ENCODE data around the gene BATF. TPM values are rescaled to one million over a fixed set of nuclear protein-coding genes. Genes with fewer than 3 reads are reported as not detected.

Gene BATF
- total and polyA plus RNA-seq, 2 experiments from 2014 or later, result not detected

GRCh38 chr14:75539561-75540478, 17.6 kb downstream of the BATF start (continued):
- TF ChIP-seq, protein P1, sequence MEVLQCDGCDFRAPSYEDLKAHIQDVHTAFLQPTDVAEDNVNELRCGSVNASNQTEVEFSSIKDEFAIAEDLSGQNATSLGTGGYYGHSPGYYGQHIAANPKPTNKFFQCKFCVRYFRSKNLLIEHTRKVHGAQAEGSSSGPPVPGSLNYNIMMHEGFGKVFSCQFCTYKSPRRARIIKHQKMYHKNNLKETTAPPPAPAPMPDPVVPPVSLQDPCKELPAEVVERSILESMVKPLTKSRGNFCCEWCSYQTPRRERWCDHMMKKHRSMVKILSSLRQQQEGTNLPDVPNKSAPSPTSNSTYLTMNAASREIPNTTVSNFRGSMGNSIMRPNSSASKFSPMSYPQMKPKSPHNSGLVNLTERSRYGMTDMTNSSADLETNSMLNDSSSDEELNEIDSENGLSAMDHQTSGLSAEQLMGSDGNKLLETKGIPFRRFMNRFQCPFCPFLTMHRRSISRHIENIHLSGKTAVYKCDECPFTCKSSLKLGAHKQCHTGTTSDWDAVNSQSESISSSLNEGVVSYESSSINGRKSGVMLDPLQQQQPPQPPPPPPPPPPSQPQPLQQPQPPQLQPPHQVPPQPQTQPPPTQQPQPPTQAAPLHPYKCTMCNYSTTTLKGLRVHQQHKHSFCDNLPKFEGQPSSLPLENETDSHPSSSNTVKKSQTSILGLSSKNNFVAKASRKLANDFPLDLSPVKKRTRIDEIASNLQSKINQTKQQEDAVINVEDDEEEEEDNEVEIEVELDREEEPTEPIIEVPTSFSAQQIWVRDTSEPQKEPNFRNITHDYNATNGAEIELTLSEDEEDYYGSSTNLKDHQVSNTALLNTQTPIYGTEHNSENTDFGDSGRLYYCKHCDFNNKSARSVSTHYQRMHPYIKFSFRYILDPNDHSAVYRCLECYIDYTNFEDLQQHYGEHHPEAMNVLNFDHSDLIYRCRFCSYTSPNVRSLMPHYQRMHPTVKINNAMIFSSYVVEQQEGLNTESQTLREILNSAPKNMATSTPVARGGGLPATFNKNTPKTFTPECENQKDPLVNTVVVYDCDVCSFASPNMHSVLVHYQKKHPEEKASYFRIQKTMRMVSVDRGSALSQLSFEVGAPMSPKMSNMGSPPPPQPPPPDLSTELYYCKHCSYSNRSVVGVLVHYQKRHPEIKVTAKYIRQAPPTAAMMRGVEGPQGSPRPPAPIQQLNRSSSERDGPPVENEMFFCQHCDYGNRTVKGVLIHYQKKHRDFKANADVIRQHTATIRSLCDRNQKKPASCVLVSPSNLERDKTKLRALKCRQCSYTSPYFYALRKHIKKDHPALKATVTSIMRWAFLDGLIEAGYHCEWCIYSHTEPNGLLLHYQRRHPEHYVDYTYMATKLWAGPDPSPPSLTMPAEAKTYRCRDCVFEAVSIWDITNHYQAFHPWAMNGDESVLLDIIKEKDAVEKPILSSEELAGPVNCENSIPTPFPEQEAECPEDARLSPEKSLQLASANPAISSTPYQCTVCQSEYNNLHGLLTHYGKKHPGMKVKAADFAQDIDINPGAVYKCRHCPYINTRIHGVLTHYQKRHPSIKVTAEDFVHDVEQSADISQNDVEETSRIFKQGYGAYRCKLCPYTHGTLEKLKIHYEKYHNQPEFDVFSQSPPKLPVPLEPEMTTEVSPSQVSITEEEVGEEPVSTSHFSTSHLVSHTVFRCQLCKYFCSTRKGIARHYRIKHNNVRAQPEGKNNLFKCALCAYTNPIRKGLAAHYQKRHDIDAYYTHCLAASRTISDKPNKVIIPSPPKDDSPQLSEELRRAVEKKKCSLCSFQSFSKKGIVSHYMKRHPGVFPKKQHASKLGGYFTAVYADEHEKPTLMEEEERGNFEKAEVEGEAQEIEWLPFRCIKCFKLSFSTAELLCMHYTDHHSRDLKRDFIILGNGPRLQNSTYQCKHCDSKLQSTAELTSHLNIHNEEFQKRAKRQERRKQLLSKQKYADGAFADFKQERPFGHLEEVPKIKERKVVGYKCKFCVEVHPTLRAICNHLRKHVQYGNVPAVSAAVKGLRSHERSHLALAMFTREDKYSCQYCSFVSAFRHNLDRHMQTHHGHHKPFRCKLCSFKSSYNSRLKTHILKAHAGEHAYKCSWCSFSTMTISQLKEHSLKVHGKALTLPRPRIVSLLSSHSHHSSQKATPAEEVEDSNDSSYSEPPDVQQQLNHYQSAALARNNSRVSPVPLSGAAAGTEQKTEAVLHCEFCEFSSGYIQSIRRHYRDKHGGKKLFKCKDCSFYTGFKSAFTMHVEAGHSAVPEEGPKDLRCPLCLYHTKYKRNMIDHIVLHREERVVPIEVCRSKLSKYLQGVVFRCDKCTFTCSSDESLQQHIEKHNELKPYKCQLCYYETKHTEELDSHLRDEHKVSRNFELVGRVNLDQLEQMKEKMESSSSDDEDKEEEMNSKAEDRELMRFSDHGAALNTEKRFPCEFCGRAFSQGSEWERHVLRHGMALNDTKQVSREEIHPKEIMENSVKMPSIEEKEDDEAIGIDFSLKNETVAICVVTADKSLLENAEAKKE (CRISPR knock-in tag; IDR thresholded peaks at IDR 0.05), result no peak
- TF ChIP-seq POLR2AphosphoS5 (IDR thresholded peaks at IDR 0.05; ENCODE audit: low read depth) (no peak), EZH2 (IDR thresholded peaks at IDR 0.05; ENCODE audit: low read depth, unreplicated experiment) (no peak), NANOG (IDR thresholded peaks at IDR 0.05; ENCODE audit: borderline replicate concordance) (no peak), ZNF114 (CRISPR knock-in tag; IDR thresholded peaks at IDR 0.05) (no peak), CREB1 (CRISPR knock-in tag; IDR thresholded peaks at IDR 0.05; ENCODE audit: low read depth) (no peak), STAT1 (IDR thresholded peaks at IDR 0.05; ENCODE audit: unreplicated experiment) (no peak)
- TF ChIP-seq, protein P2, sequence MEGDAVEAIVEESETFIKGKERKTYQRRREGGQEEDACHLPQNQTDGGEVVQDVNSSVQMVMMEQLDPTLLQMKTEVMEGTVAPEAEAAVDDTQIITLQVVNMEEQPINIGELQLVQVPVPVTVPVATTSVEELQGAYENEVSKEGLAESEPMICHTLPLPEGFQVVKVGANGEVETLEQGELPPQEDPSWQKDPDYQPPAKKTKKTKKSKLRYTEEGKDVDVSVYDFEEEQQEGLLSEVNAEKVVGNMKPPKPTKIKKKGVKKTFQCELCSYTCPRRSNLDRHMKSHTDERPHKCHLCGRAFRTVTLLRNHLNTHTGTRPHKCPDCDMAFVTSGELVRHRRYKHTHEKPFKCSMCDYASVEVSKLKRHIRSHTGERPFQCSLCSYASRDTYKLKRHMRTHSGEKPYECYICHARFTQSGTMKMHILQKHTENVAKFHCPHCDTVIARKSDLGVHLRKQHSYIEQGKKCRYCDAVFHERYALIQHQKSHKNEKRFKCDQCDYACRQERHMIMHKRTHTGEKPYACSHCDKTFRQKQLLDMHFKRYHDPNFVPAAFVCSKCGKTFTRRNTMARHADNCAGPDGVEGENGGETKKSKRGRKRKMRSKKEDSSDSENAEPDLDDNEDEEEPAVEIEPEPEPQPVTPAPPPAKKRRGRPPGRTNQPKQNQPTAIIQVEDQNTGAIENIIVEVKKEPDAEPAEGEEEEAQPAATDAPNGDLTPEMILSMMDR (conservative IDR thresholded peaks at IDR 0.05; ENCODE audit: low read depth in 2 of 2), result no peak
- TF ChIP-seq, protein P3, sequence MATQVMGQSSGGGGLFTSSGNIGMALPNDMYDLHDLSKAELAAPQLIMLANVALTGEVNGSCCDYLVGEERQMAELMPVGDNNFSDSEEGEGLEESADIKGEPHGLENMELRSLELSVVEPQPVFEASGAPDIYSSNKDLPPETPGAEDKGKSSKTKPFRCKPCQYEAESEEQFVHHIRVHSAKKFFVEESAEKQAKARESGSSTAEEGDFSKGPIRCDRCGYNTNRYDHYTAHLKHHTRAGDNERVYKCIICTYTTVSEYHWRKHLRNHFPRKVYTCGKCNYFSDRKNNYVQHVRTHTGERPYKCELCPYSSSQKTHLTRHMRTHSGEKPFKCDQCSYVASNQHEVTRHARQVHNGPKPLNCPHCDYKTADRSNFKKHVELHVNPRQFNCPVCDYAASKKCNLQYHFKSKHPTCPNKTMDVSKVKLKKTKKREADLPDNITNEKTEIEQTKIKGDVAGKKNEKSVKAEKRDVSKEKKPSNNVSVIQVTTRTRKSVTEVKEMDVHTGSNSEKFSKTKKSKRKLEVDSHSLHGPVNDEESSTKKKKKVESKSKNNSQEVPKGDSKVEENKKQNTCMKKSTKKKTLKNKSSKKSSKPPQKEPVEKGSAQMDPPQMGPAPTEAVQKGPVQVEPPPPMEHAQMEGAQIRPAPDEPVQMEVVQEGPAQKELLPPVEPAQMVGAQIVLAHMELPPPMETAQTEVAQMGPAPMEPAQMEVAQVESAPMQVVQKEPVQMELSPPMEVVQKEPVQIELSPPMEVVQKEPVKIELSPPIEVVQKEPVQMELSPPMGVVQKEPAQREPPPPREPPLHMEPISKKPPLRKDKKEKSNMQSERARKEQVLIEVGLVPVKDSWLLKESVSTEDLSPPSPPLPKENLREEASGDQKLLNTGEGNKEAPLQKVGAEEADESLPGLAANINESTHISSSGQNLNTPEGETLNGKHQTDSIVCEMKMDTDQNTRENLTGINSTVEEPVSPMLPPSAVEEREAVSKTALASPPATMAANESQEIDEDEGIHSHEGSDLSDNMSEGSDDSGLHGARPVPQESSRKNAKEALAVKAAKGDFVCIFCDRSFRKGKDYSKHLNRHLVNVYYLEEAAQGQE (IDR thresholded peaks at IDR 0.05; ENCODE audit: unreplicated experiment), result no peak

All from GM23338 (cell line).